Upper lobe of left lung (tissue), 4 donors: ENCODE measurements around the gene SHCBP1L.

Experiments
- CTCF ChIP-seq, 6 experiments: fragments of 450-650 bp in 4 of 6; fragments of 200-600 bp in 2 of 6; sonication (generic) in 2 of 6; IDR thresholded peaks; one replicate each; pipeline ENCODE4 v1.5.1; 2016 to 2019; ENCODE audit warnings: antibody characterized with exemption in 6 of 6
- POLR2A ChIP-seq, 4 donors: fragments of 450-650 bp; IDR thresholded peaks; one replicate each; pipeline ENCODE4 v1.5.1; 2016 to 2017; ENCODE audit warnings: antibody characterized with exemption in 4 of 4, mild to moderate bottlenecking in 2 of 4

GRCh38 chr1:182956708-182957365 lies 3.9 kb upstream of the SHCBP1L start:
- no peak for TF ChIP-seq CTCF (IDR thresholded peaks at IDR 0.05)
- TF ChIP-seq POLR2A (IDR thresholded peaks at IDR 0.05): no peak
